Inflammatory macrophage treated with lipopolysaccharide for 4 hours (primary cell): ENCODE measurements around the gene WDR37.

Experiments
- DNase-seq: peaks from one replicate; pipeline ENCODE4 v3.0.0-alpha.2; 2020

The WDR37 gene

GRCh38 chr10:1074748-1075308, 18.6 kb downstream of the WDR37 start:
- peak; percentile 28 for DNase-seq

GRCh38 chr10:1078668-1079067, 22.5 kb downstream of the WDR37 start:
- DNase-seq: no peak

GRCh38 chr10:1083581-1083980, 27.4 kb downstream of the WDR37 start:
- DNase-seq: no peak

GRCh38 chr10:1084011-1084950, 28.1 kb downstream of the WDR37 start:
- no peak for DNase-seq

GRCh38 chr10:1085258-1085657, 29.1 kb downstream of the WDR37 start:
- no peak for DNase-seq

- DNase-seq: no peak
Observed at GRCh38 chr10:1086787-1087186, 30.6 kb downstream of the WDR37 start.

GRCh38 chr10:1089017-1089689, 33.0 kb downstream of the WDR37 start:
- DNase-seq: no peak

- DNase-seq: no peak
Observed at GRCh38 chr10:1090696-1091095, 34.5 kb downstream of the WDR37 start.

- DNase-seq: no peak
Observed at GRCh38 chr10:1093696-1094095, 37.5 kb downstream of the WDR37 start.

GRCh38 chr10:1094112-1095057, 38.2 kb downstream of the WDR37 start:
- DNase-seq: no peak

- no peak for DNase-seq
Observed at GRCh38 chr10:1095498-1095897, 39.3 kb downstream of the WDR37 start.

- no peak for DNase-seq
Observed at GRCh38 chr10:1096287-1096889, 40.2 kb downstream of the WDR37 start.

- no peak for DNase-seq
Observed at GRCh38 chr10:1097436-1097835, 41.3 kb downstream of the WDR37 start.

- no peak for DNase-seq
Observed at GRCh38 chr10:1100143-1100542, 44.0 kb downstream of the WDR37 start.

GRCh38 chr10:1100691-1101368, 44.6 kb downstream of the WDR37 start:
- no peak for DNase-seq

GRCh38 chr10:1101946-1102345, 45.8 kb downstream of the WDR37 start:
- DNase-seq: no peak

- peak; percentile 44 for DNase-seq
Observed at GRCh38 chr10:1102416-1102815, 46.2 kb downstream of the WDR37 start.

- no peak for DNase-seq
Observed at GRCh38 chr10:1102831-1103230, 46.6 kb downstream of the WDR37 start.

GRCh38 chr10:1103551-1103950, 47.4 kb downstream of the WDR37 start:
- DNase-seq: no peak

GRCh38 chr10:1104971-1105370, 48.8 kb downstream of the WDR37 start:
- DNase-seq: no peak

GRCh38 chr10:1107004-1107403, 50.8 kb downstream of the WDR37 start:
- no peak for DNase-seq

GRCh38 chr10:1107679-1108078, 51.5 kb downstream of the WDR37 start:
- DNase-seq: no peak
